Vagina (tissue), 2 donors: ENCODE measurements around the gene SSBP4.

ENCODE experiments used
- POLR2A ChIP-seq, 2 donors: fragments of 450-650 bp; IDR thresholded peaks; one replicate each; pipeline ENCODE4 v1.6.1; 2017; ENCODE audit warnings: antibody characterized with exemption in 2 of 2, mild to moderate bottlenecking in 2 of 2, moderate library complexity in 2 of 2
- POLR2AphosphoS5 ChIP-seq, 2 donors: sonication (generic); formaldehyde crosslinking; IDR thresholded peaks; one replicate each; pipeline ENCODE4 v1.9.0; 2017; ENCODE audit warnings: antibody characterized with exemption in 2 of 2, mild to moderate bottlenecking in 2 of 2, low read depth in 1 of 2; ENCODE audit not compliant: insufficient read depth in 1 of 2

- no peak for TF ChIP-seq POLR2A (IDR thresholded peaks at IDR 0.05)
- no peak for TF ChIP-seq POLR2AphosphoS5 (IDR thresholded peaks at IDR 0.05; ENCODE audit: insufficient read depth in 1 of 2, low read depth in 1 of 2)
Measured at GRCh38 chr19:18380843-18381242, 38.4 kb upstream of the SSBP4 start.
